Measurements from ENCODE around the gene FGD6.

Gene FGD6

GRCh38 chr12:95136598-95136997, 80.7 kb downstream of the FGD6 start:
- no peak overlapping the region for H3K4me3 ChIP-seq (ENCODE audit: low read depth, low read length)
- no peak for TF ChIP-seq CTCF (IDR thresholded peaks at IDR 0.05; ENCODE audit: low read depth, low read length)

- no peak for TF ChIP-seq CTCF (IDR thresholded peaks at IDR 0.05; ENCODE audit: low read depth, low read length)
- no peak overlapping the region for H3K4me3 ChIP-seq (ENCODE audit: low read depth, low read length)
Observed at GRCh38 chr12:95134085-95134484, 83.2 kb downstream of the FGD6 start.

- TF ChIP-seq CTCF (IDR thresholded peaks at IDR 0.05; ENCODE audit: low read depth, low read length) = no peak
- no peak overlapping the region for H3K4me3 ChIP-seq (ENCODE audit: low read depth, low read length)
Observed at GRCh38 chr12:95131589-95132340, 85.5 kb downstream of the FGD6 start.

- TF ChIP-seq CTCF (IDR thresholded peaks at IDR 0.05; ENCODE audit: low read depth, low read length) = no peak
Observed at GRCh38 chr12:95130096-95130495, 87.2 kb downstream of the FGD6 start.

GRCh38 chr12:95129115-95129514, 88.2 kb downstream of the FGD6 start:
- TF ChIP-seq CTCF (IDR thresholded peaks at IDR 0.05; ENCODE audit: low read depth, low read length) = no peak

More at GRCh38 chr12:95130096-95130495, 87.2 kb downstream of the FGD6 start:
- H3K4me3 ChIP-seq (ENCODE audit: low read depth, low read length) = no peak overlapping the region

GRCh38 chr12:95126736-95127135, 90.5 kb downstream of the FGD6 start:
- TF ChIP-seq CTCF (IDR thresholded peaks at IDR 0.05; ENCODE audit: low read depth, low read length) = no peak

More at GRCh38 chr12:95129115-95129514, 88.2 kb downstream of the FGD6 start:
- no peak overlapping the region for H3K4me3 ChIP-seq (ENCODE audit: low read depth, low read length)

GRCh38 chr12:95126076-95126475, 91.2 kb downstream of the FGD6 start:
- H3K4me3 ChIP-seq (ENCODE audit: low read depth, low read length) = no peak overlapping the region
- no peak for TF ChIP-seq CTCF (IDR thresholded peaks at IDR 0.05; ENCODE audit: low read depth, low read length)

More at GRCh38 chr12:95126736-95127135, 90.5 kb downstream of the FGD6 start:
- H3K4me3 ChIP-seq (ENCODE audit: low read depth, low read length) = no peak overlapping the region

Data from WI38 (cell line).